ENCODE results near the gene ADAMTS18. TPM values are rescaled to one million over a fixed set of nuclear protein-coding genes. Genes with fewer than 3 reads are reported as not detected.
"Not testable (repeated sequence)": the region's sequence is repeated elsewhere in the genome, so short reads cannot be mapped to it uniquely, and the experiment has no call there.

ADAMTS18 gene
- total RNA-seq, 1 donor from 2014 or later = not detected

DNA sequence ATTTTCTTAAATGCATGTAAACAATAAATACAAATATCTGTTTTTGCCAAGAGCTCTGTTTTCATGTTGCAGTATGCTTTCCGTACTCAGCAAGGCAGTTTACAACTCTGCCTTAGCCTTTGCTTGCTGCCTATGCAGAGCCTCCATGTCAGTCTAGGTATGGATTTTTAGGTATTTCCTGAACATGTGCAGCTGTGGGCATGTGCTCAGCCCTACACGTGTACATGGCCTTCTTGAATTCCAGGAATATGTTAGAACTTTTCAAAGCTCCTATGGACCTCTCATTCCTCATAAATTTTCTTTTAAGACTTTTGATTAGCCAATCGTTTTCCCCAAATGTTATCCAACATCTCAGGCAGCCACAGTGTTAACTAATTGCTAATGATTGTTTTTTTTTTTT, 171.9 kb downstream of the ADAMTS18 start:
- FAIRE-seq (no peak), DNase-seq (ENCODE audit: low read depth) (no peak)
- Histone ChIP-seq H3K36me3 (ENCODE audit: control insufficient read depth, insufficient read depth, low read length) (no peaks in the 10 kb centered on the region), H3K4me3 (ENCODE audit: low read depth, low read length) (no peak overlapping the region), H3K27me3 (ENCODE audit: control insufficient read depth, insufficient read depth, low read length) (no peaks in the 10 kb centered on the region)
- TF ChIP-seq, protein P1, sequence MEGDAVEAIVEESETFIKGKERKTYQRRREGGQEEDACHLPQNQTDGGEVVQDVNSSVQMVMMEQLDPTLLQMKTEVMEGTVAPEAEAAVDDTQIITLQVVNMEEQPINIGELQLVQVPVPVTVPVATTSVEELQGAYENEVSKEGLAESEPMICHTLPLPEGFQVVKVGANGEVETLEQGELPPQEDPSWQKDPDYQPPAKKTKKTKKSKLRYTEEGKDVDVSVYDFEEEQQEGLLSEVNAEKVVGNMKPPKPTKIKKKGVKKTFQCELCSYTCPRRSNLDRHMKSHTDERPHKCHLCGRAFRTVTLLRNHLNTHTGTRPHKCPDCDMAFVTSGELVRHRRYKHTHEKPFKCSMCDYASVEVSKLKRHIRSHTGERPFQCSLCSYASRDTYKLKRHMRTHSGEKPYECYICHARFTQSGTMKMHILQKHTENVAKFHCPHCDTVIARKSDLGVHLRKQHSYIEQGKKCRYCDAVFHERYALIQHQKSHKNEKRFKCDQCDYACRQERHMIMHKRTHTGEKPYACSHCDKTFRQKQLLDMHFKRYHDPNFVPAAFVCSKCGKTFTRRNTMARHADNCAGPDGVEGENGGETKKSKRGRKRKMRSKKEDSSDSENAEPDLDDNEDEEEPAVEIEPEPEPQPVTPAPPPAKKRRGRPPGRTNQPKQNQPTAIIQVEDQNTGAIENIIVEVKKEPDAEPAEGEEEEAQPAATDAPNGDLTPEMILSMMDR (IDR thresholded peaks at IDR 0.05; ENCODE audit: insufficient read depth, low read length, severe bottlenecking) = no peak

DNA sequence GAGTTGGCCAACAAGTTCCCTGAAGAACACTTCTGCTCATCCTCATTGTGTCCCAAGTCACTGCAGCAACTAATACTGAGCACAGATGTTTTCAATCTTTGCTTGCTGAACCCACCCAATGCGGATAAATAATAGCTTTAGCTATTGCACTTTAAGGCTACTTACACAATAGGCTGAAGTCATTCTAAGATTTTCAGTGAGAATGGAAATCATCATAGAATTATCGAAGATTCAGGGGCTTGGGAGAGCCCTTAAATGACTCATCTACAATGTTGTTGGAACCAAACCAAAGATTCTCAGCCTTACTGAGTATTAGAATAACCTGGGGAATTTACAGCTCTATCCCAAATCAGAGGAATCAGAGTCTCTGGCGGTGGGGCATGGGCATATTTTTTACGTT, 184.4 kb downstream of the ADAMTS18 start:
- TF ChIP-seq, protein P1 (IDR thresholded peaks at IDR 0.05; ENCODE audit: insufficient read depth, low read length, severe bottlenecking) = no peak
- FAIRE-seq (no peak), DNase-seq (ENCODE audit: low read depth) (no peak)
- Histone ChIP-seq H3K4me3 (ENCODE audit: low read depth, low read length) (no peak overlapping the region), H3K36me3 (ENCODE audit: control insufficient read depth, insufficient read depth, low read length) (no peaks in the 10 kb centered on the region), H3K27me3 (ENCODE audit: control insufficient read depth, insufficient read depth, low read length) (no peaks in the 10 kb centered on the region)

DNA sequence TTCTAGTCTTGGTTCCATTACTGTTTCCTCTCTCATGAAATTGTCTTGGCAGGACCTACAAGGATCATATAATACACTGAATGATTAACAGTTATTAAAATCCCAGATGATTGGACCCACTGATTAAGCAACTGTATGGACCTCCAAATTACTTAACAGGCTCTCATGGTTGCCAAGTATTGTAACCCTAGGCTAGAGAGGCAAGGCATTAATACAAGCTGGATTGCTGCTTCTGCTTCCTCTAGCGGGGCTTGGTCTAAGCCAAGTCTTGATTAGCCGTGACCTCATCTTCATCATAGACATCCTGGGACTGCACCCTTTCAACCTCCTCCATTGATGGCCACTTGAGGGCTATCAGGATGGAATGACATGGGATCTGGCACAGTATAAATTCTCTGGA, 188.7 kb downstream of the ADAMTS18 start:
- TF ChIP-seq, protein P1 (IDR thresholded peaks at IDR 0.05; ENCODE audit: insufficient read depth, low read length, severe bottlenecking) = no peak
- Histone ChIP-seq H3K36me3 (ENCODE audit: control insufficient read depth, insufficient read depth, low read length) (no peaks in the 10 kb centered on the region), H3K27me3 (ENCODE audit: control insufficient read depth, insufficient read depth, low read length) (no peaks in the 10 kb centered on the region), H3K4me3 (ENCODE audit: low read depth, low read length) (no peak overlapping the region)
- FAIRE-seq (no peak), DNase-seq (ENCODE audit: low read depth) (no peak)

DNA sequence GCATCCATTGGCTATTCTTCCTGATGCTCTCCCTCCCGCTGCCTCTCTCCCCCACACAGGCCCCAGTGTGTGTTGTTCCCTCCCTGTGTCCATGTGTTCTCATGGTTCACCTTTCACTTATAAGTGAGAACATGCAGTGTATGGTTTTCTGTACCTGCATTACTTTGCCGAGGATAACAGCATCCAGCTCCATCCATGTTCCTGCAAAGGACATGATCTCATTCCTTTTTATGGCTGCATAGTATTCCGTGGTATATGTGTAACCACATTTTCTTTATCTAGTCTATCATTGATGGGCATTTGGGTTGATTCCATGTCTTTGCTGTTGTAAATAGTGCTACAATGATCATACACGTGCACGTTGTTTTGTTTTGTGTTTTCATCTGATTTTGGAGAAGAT, 192.4 kb downstream of the ADAMTS18 start:
- DNase-seq (ENCODE audit: low read depth); H3K36me3 ChIP-seq (ENCODE audit: control insufficient read depth, insufficient read depth, low read length); FAIRE-seq: not testable (repeated sequence)

DNA sequence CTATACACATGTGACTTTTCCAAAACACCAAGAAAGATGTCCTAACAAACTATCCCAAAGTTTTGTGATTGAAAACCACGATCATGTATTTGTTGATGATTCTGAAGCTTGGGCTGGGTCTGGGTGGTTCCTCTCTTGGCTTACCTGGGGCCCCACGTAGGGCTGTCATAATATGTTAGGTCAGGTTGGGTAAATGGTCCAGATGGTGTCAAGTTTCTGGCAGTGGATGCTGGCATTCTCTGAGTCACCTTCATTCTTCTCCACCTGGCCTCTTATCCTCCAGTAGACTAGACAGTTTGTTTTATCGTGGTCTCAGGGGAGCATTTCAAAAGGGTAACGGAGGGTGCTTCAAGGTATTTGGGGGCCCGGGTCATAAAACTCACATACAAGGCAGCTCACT, 196.2 kb downstream of the ADAMTS18 start:
- FAIRE-seq (no peak), DNase-seq (ENCODE audit: low read depth) (peak; percentile 47)
- Histone ChIP-seq H3K36me3 (ENCODE audit: control insufficient read depth, insufficient read depth, low read length) (no peaks in the 10 kb centered on the region), H3K4me3 (ENCODE audit: low read depth, low read length) (no peak overlapping the region), H3K27me3 (ENCODE audit: control insufficient read depth, insufficient read depth, low read length) (no peaks in the 10 kb centered on the region)
- TF ChIP-seq, protein P1 (IDR thresholded peaks at IDR 0.05; ENCODE audit: insufficient read depth, low read length, severe bottlenecking) = no peak

More for the DNA sequence above, 192.4 kb downstream of the ADAMTS18 start:
- H3K27me3 ChIP-seq (ENCODE audit: control insufficient read depth, insufficient read depth, low read length); H3K4me3 ChIP-seq (ENCODE audit: low read depth, low read length): not testable (repeated sequence)

DNA sequence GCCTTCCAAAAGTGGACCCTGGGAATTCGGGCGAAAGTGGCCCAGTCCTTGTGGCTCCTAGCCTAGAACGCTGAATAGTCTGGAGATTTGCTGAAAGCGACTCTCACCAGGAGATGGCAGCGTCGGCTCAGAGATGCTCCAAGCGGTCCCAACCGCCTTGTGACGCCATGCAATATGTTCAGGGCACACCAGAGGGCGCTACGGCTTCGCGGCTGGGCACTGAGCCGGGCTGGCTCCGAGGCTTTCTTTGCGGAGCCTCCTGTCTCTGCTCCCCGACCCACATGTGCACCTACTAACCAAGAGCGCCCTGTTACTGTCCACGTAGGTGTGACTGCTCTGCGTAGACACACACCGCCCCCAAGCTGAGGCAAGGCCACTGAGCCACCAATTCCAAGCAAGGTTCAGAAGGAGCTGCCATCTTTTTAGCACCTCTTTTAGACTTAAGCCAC, 198.7 kb downstream of the ADAMTS18 start:
- peak; percentile 66 for FAIRE-seq
- Histone ChIP-seq H3K4me3 (ENCODE audit: low read depth, low read length) (no peak overlapping the region), H3K27me3 (ENCODE audit: control insufficient read depth, insufficient read depth, low read length) (no peaks in the 10 kb centered on the region), H3K36me3 (ENCODE audit: control insufficient read depth, insufficient read depth, low read length) (no peaks in the 10 kb centered on the region)
- peak; percentile 59 for DNase-seq (ENCODE audit: low read depth)
- TF ChIP-seq, protein P1 (IDR thresholded peaks at IDR 0.05; ENCODE audit: insufficient read depth, low read length, severe bottlenecking) = peak; percentile 100
